ENCODE data around the gene SOWAHA.

DNA sequence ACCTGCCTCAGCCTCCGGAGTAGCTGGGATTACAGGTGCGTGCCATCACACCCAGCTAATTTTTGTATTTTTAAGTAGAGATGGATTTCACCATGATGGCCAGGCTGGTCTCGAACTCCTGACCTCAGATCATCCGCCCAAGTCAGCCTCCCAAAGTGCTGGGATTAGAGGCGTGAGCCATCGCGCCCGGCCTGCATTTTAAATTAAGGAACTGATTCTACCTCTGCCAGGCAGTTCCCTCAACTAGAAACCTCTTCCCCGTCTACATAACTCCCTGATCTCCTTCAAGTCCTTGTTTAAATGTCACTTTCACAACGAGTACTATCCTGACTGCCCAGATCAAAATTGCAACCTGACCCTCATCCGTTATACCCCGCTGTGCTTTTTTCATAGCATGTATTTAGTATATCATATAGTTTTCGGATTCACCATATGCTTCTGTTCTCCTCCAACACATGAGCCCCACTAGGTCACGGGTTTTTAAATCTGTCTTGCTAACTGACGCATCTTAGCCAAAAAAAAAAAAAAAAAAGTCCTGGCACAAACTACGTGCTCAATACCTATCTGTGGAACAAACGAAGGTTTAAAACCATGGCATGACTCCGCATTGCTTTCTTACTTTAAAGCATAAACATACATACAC, 858 bp upstream of the SOWAHA start:
- TF ChIP-seq CTCF (IDR thresholded peaks at IDR 0.05; ENCODE audit: control extremely low read depth in 1 of 3, insufficient read depth in 1 of 3, low read depth in 1 of 3, low read length in 3 of 3) = no peak
- no peak for TF ChIP-seq YY1 (IDR thresholded peaks at IDR 0.05; ENCODE audit: low read depth, low read length)
- TF ChIP-seq MAX (IDR thresholded peaks at IDR 0.05) = no peak
- no peak for TF ChIP-seq POLR2A (IDR thresholded peaks at IDR 0.05; ENCODE audit: control extremely low read depth in 1 of 2, low read depth in 2 of 2, low read length in 2 of 2)
- no peak for TF ChIP-seq ZNF274 (IDR thresholded peaks at IDR 0.05; ENCODE audit: borderline replicate concordance, extremely low read depth, low read length)
- no peak for TF ChIP-seq ATF2 (IDR thresholded peaks at IDR 0.05; ENCODE audit: low read length)
- TF ChIP-seq EZH2 (IDR thresholded peaks at IDR 0.05; ENCODE audit: low read depth, low read length, severe bottlenecking) = no peak
- TF ChIP-seq MAFK (IDR thresholded peaks at IDR 0.05; ENCODE audit: low read depth, low read length) = no peak
- no peak for TF ChIP-seq CREB1 (IDR thresholded peaks at IDR 0.05)
- no peak for TF ChIP-seq POLR2AphosphoS5 (IDR thresholded peaks at IDR 0.05; ENCODE audit: low read depth, low read length)
- no peak for TF ChIP-seq FOSL1 (IDR thresholded peaks at IDR 0.05; ENCODE audit: insufficient read depth, low read depth, low read length)
- TF ChIP-seq BRCA1 (IDR thresholded peaks at IDR 0.05; ENCODE audit: low read depth, low read length) = no peak
- no peak for TF ChIP-seq PHF8 (conservative IDR thresholded peaks at IDR 0.05; ENCODE audit: low read depth, low read length)
- TF ChIP-seq JUN (IDR thresholded peaks at IDR 0.05; ENCODE audit: low read depth, low read length) = no peak
